Measurements from ENCODE around the gene CCSER1.
"Not testable (repeated sequence)": the region's sequence is repeated elsewhere in the genome, so short reads cannot be mapped to it uniquely, and the experiment has no call there.

CCSER1 gene

GRCh38 chr4:91089178-91089577 is 962.0 kb downstream of the CCSER1 start:
- DNase-seq: no peak

GRCh38 chr4:91092398-91092980 is 965.3 kb downstream of the CCSER1 start:
- DNase-seq: no peak

- not testable (repeated sequence) for DNase-seq
Measured at GRCh38 chr4:91094220-91094619, 967.0 kb downstream of the CCSER1 start.

- no peak for DNase-seq
Measured at GRCh38 chr4:91099666-91100065, 972.5 kb downstream of the CCSER1 start.

- DNase-seq: no peak
Measured at GRCh38 chr4:91108751-91109150, 981.6 kb downstream of the CCSER1 start.

GRCh38 chr4:91111556-91111955 is 984.4 kb downstream of the CCSER1 start:
- DNase-seq: no peak

GRCh38 chr4:91113130-91113706 is 986.0 kb downstream of the CCSER1 start:
- DNase-seq: peak; percentile 50

GRCh38 chr4:91114386-91114785 is 987.2 kb downstream of the CCSER1 start:
- no peak for DNase-seq

GRCh38 chr4:91116861-91117260 is 989.7 kb downstream of the CCSER1 start:
- DNase-seq: peak; percentile 50

- no peak for DNase-seq
Measured at GRCh38 chr4:91118597-91118996, 991.4 kb downstream of the CCSER1 start.

GRCh38 chr4:91123742-91124141 is 996.5 kb downstream of the CCSER1 start:
- no peak for DNase-seq

- no peak for DNase-seq
Measured at GRCh38 chr4:91127192-91127591, 1000.0 kb downstream of the CCSER1 start.

- no peak for DNase-seq
Measured at GRCh38 chr4:91127831-91128230, 1000.6 kb downstream of the CCSER1 start.

GRCh38 chr4:91128519-91128918 is 1001.3 kb downstream of the CCSER1 start:
- no peak for DNase-seq

GRCh38 chr4:91147067-91147466 is 1019.9 kb downstream of the CCSER1 start:
- DNase-seq: no peak

GRCh38 chr4:91154041-91154440 is 1026.8 kb downstream of the CCSER1 start:
- not testable (repeated sequence) for DNase-seq

- not testable (repeated sequence) for DNase-seq
Measured at GRCh38 chr4:91167864-91168653, 1040.9 kb downstream of the CCSER1 start.

- DNase-seq: no peak
Measured at GRCh38 chr4:91170768-91171167, 1043.6 kb downstream of the CCSER1 start.

GRCh38 chr4:91171217-91171616 is 1044.0 kb downstream of the CCSER1 start:
- DNase-seq: no peak

GRCh38 chr4:91185061-91185460 is 1057.9 kb downstream of the CCSER1 start:
- DNase-seq: not testable (repeated sequence)

GRCh38 chr4:91198951-91199350 is 1071.8 kb downstream of the CCSER1 start:
- no peak for DNase-seq

- no peak for DNase-seq
Measured at GRCh38 chr4:91207535-91207934, 1080.3 kb downstream of the CCSER1 start.

GRCh38 chr4:91212211-91212610 is 1085.0 kb downstream of the CCSER1 start:
- no peak for DNase-seq

GRCh38 chr4:91217831-91218403 is 1090.7 kb downstream of the CCSER1 start:
- not testable (repeated sequence) for DNase-seq

Measured in hematopoietic multipotent progenitor cell treated with erythropoietin and hydrocortisone succinate and interleukin-3 and kit ligand, for 4 days (in vitro differentiated cells).